ENCODE measurements around the gene INSC.

INSC gene

DNA sequence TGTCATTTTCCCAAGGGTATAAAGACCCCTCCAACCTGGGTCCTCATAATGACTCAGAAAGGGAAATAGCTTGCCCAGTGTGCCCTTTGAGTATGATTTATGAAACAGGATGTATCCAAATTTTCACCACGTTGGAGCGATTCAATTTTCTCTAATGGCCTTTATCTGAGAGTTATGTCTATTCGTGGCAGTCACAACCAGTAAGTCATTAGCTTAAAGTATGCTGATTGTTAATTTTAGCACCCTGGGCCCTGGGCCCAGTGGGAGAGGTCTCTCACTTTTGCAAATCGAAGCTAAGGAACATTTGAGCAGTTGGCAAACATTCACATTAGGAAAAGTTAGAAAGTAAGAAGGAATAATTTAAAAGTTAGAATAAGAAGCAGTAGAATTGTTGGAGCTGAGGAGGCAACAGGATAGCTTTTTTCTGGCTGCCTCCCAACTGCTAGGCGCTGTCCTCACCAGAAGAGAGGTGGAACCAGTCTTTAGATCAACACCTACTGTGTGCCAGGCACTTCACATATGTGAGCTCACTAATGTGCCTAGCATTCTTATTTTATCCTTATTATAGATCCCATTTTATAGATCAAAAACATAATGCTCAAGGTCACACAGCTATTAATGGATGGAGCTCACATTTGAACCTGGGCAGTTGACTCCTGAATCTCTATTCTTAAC, 24.5 kb downstream of the INSC start:
- H3K4me3 ChIP-seq (ENCODE audit: low read depth, low read length), result no peak overlapping the region
- in situ Hi-C loops (cut with HindIII; ENCODE audit: low sequenced_read_pairs), result no loop called here

DNA sequence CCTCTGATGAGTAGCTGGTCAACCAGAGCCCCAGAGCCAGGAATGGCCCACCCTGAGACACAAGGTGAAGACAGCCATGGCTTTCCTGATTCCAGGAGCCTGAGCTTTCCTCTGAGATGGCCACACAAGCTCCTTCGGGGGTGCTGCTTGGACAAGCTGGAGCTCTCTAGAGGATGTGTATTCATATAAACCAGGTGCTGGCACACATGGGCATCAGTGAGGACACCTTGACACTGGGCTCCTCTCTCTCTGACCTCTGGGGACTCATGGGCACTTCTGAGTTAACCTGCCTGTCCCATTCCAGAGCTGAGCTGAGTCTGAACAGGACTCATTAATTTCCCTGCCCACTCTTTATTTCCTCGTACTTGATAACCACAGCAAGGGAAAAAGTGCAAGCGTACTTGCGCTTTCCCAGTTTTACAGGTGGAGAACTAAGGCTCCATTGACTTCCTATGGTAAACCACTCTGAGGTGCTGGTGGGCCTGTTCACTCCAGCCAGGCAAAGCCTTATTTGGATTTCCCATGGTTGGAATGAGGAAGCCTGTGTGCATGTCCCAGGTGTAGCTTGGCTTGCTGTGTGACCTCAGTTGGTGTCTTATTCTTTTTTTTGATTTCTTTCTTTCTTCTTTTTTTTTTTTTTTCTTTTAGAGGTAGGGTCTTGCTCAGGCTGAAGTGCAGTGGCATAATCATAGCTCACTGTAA, 25.4 kb downstream of the INSC start:
- DNase-seq (ENCODE audit: low read depth), result no peak
- in situ Hi-C loops (cut with HindIII; ENCODE audit: low sequenced_read_pairs), result no loop called here
- TF ChIP-seq, protein P1, sequence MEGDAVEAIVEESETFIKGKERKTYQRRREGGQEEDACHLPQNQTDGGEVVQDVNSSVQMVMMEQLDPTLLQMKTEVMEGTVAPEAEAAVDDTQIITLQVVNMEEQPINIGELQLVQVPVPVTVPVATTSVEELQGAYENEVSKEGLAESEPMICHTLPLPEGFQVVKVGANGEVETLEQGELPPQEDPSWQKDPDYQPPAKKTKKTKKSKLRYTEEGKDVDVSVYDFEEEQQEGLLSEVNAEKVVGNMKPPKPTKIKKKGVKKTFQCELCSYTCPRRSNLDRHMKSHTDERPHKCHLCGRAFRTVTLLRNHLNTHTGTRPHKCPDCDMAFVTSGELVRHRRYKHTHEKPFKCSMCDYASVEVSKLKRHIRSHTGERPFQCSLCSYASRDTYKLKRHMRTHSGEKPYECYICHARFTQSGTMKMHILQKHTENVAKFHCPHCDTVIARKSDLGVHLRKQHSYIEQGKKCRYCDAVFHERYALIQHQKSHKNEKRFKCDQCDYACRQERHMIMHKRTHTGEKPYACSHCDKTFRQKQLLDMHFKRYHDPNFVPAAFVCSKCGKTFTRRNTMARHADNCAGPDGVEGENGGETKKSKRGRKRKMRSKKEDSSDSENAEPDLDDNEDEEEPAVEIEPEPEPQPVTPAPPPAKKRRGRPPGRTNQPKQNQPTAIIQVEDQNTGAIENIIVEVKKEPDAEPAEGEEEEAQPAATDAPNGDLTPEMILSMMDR (IDR thresholded peaks at IDR 0.05; ENCODE audit: low read depth, low read length, missing control alignments), result no peak
- no peak overlapping the region for H3K4me3 ChIP-seq (ENCODE audit: low read depth, low read length)

More for the DNA sequence above, 24.5 kb downstream of the INSC start:
- TF ChIP-seq, protein P1 (IDR thresholded peaks at IDR 0.05; ENCODE audit: low read depth, low read length, missing control alignments), result no peak
- DNase-seq (ENCODE audit: low read depth), result no peak

DNA sequence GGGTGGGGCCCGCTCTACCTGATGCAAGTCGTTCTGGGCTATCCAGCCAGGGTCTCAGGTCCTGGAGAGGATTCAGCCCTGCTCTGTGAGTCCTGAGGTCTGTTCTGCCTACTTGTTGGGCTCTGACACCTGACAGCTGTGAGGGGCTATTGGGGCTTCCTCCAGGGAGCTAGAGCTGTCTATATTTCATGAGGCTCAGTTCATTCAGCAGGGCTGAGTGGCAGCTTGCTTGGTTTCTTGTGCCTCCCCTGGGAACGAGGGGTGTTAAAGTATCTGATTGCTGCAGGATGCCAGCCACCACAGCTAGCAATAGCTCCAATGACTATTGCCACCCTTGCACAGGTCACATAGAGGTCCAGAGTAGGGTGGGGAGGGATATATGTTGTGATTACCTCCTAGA, 26.7 kb downstream of the INSC start:
- in situ Hi-C loops (cut with HindIII; ENCODE audit: low sequenced_read_pairs), result no loop called here

DNA sequence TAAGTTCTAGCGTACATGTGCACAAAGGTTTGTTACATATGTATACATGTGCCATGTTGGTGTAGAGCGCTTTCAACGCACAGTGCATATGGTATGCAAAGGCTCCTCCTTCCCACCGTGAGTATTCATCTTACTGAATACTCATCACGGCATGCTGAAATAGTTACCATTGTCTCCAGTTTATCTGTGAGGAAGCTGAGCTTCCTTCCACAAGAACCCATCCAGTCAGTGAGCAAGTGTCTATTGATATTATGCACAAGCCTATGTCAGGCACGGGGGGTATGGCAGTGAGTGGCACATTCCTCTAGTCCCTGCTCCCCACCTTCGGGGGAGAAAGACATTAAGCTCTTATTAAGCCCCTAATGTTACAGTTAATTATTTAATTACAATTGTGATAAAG, 28.1 kb downstream of the INSC start:
- DNase-seq (ENCODE audit: low read depth), result no peak
- H3K4me3 ChIP-seq (ENCODE audit: low read depth, low read length), result no peak overlapping the region
- in situ Hi-C loops (cut with HindIII; ENCODE audit: low sequenced_read_pairs), result no loop called here
- TF ChIP-seq, protein P1 (IDR thresholded peaks at IDR 0.05; ENCODE audit: low read depth, low read length, missing control alignments), result no peak

More for the DNA sequence above, 26.7 kb downstream of the INSC start:
- TF ChIP-seq, protein P1 (IDR thresholded peaks at IDR 0.05; ENCODE audit: low read depth, low read length, missing control alignments), result no peak
- H3K4me3 ChIP-seq (ENCODE audit: low read depth, low read length), result no peak overlapping the region
- no peak for DNase-seq (ENCODE audit: low read depth)

DNA sequence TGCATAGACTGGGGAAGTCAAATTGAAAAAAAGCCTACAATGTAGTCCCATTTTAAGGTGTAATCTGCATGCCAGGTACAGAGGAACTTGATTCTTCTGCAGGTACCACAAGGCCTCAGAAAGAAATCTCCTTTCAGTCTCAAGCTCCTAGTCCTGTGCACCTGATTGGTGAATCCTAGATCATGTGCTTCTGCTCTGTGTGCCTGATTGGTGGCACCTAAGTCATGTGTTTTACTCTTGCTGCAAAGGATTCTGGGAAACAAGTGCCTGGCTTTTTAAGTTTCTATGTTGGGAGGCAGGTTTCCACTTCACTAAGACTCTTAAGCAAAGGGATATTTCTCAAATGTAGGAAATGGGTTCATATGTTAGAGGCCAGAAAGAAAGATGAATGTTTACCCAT, 29.1 kb downstream of the INSC start:
- DNase-seq (ENCODE audit: low read depth), result no peak
- TF ChIP-seq, protein P1 (IDR thresholded peaks at IDR 0.05; ENCODE audit: low read depth, low read length, missing control alignments), result no peak
- no peak overlapping the region for H3K4me3 ChIP-seq (ENCODE audit: low read depth, low read length)
- in situ Hi-C loops (cut with HindIII; ENCODE audit: low sequenced_read_pairs), result no loop called here

DNA sequence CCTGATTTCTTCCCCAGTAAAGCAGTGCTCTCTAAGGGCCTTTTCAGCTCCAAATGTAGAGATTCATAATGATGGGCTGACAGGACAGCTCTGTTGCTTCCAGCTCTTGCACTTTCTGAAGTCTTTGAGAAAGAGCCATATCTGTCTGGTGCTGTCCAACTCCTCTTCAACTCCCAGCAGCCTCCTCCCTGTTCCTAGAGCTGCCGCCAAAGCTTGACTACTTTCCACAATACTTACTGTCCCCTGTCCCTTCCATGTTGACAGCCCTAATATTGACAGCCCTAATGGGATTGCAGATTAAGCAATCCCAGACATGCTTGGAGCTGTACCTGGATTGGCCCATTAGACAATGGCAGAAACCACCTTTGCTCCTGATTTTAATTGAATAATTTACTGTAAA, 29.6 kb downstream of the INSC start:
- DNase-seq (ENCODE audit: low read depth), result no peak
- TF ChIP-seq, protein P1 (IDR thresholded peaks at IDR 0.05; ENCODE audit: low read depth, low read length, missing control alignments), result no peak
- in situ Hi-C loops (cut with HindIII; ENCODE audit: low sequenced_read_pairs), result no loop called here
- no peak overlapping the region for H3K4me3 ChIP-seq (ENCODE audit: low read depth, low read length)

Measured in astrocyte of the cerebellum (primary cell).